HG02678 (cell line): ENCODE data around the gene DOP1B.
"Not testable (repeated sequence)": the region's sequence is repeated elsewhere in the genome, so short reads cannot be mapped to it uniquely, and the experiment has no call there.

ENCODE experiments used
- ATAC-seq: cut with Tn5 transposase; IDR thresholded peaks from one replicate; pipeline ENCODE4 v1.9.1; 2021; ENCODE audit warnings: mild to moderate bottlenecking, moderate library complexity; ENCODE audit not compliant: unreplicated experiment

The DOP1B gene

GRCh38 chr21:36132696-36133095 lies 23.9 kb upstream of the DOP1B start:
- ATAC-seq = no peak

GRCh38 chr21:36134803-36135390 lies 21.7 kb upstream of the DOP1B start, which contains the start of gene CBR3:
TSS of gene CBR3 (plus strand) at chr21:36135079. CDS start at chr21:36135193, 114 bp downstream.
- ATAC-seq = no peak

- ATAC-seq = peak; percentile 40
Measured at GRCh38 chr21:36135391-36136102, 21.1 kb upstream of the DOP1B start.

GRCh38 chr21:36139791-36140190 lies 16.8 kb upstream of the DOP1B start:
- ATAC-seq = not testable (repeated sequence)

- peak; percentile 86 for ATAC-seq
Measured at GRCh38 chr21:36141513-36141925, 15.1 kb upstream of the DOP1B start.

- not testable (repeated sequence) for ATAC-seq
Measured at GRCh38 chr21:36144233-36144632, 12.4 kb upstream of the DOP1B start.

- ATAC-seq = no peak
Measured at GRCh38 chr21:36145259-36145658, 11.4 kb upstream of the DOP1B start.

- no peak for ATAC-seq
Measured at GRCh38 chr21:36147911-36148310, 8.7 kb upstream of the DOP1B start.

- ATAC-seq = no peak
Measured at GRCh38 chr21:36148886-36149285, 7.7 kb upstream of the DOP1B start.

- no peak for ATAC-seq
Measured at GRCh38 chr21:36149788-36150711, 6.6 kb upstream of the DOP1B start.

- ATAC-seq = no peak
Measured at GRCh38 chr21:36155603-36156338, 853 bp upstream of the DOP1B start.

GRCh38 chr21:36156339-36156814 lies 247 bp upstream of the DOP1B start:
- peak; percentile 86 for ATAC-seq

GRCh38 chr21:36159356-36159921 lies 2.8 kb downstream of the DOP1B start:
- ATAC-seq = no peak

- ATAC-seq = no peak
Measured at GRCh38 chr21:36160850-36161178, 4.2 kb downstream of the DOP1B start.

GRCh38 chr21:36162631-36163030 lies 6.0 kb downstream of the DOP1B start:
- no peak for ATAC-seq

GRCh38 chr21:36163750-36164741 lies 7.4 kb downstream of the DOP1B start:
- ATAC-seq = no peak

GRCh38 chr21:36165356-36165755 lies 8.7 kb downstream of the DOP1B start:
- ATAC-seq = no peak

GRCh38 chr21:36166705-36167104 lies 10.1 kb downstream of the DOP1B start:
- no peak for ATAC-seq

GRCh38 chr21:36167541-36167940 lies 10.9 kb downstream of the DOP1B start:
- no peak for ATAC-seq
